NCI-H2081 (cell line): ENCODE measurements around the gene ATRAID.

ENCODE experiments used
- DNase-seq, 2 experiments: peaks; one replicate each; lab custom pipeline; 2025; lab: John Stamatoyannopoulos, UW

The ATRAID gene

DNA sequence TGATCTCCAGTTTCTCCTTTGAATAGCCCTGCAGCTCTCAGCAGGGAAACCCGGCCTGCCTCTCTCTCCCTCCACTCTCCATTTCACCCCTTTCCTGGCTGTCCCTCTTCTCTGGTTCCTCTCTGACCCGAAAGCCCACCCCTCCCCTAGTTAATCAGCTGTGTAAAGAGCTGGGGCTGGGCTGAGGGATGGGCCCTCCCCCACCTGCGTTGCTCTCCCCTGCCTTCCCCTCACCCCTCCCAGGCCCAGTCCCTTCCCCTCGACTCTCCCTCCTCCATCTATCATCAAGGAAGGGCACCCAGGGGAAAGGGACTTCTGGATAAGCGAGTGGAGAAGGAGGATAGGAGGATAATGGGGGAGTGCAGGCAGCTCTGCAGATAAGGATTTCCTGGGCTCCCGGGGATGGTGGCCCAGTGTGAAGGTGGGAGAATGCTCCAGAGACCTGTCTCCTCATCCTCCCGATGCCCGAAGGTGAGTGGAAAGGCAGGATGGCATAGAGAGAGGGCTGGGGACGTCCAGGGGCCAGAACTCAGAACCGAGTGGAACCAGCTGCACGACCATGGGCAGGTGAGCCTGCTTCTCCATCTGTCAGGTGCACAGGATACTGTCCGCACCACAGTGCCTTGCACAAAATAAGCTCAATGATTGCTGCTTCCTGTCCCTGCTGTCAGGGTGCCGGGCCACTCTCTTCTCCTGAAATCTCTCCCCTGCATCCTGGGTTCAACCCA is 39.0 kb downstream of the ATRAID start:
- DNase-seq = no peak

DNA sequence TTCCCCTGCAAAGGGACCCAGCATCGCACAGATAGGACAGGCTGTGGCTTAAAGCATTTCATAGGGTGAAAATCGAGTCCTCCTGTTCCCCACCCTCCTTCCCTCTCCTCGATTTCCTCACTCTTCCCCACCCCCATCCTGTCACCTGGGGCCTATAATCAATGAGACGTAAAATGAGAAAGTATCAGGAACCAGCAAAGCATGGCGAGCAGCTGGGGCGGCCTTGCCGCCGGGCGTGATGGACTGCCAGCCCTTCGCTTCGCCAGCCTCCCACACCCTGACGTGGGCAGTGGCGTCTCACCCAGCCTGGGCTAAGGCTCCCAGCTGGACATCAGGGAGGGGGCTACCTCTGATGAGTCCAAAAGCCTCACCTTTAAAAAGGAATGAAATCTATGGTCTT is 39.9 kb downstream of the ATRAID start:
- DNase-seq = no peak

DNA sequence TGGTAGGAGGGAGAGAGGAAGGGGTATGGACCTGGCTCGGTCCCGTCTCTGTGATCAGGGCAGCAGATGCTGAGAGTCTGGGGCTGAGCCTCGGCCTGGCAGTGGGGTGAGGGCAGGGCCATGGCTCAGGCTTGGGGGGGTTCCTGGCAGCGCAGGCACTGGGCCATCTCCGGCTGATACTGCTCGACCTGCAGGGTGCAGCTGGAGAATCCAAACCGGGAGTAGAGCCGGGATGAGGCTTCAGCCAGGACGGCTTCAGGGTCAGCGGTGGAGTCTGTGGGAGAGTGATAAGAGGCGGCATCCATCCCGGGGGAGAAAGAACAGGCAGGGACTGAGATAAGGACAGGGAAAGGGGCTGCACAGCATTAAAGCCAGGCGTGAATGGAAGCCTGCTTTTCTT is 43.3 kb downstream of the ATRAID start:
- DNase-seq = no peak

DNA sequence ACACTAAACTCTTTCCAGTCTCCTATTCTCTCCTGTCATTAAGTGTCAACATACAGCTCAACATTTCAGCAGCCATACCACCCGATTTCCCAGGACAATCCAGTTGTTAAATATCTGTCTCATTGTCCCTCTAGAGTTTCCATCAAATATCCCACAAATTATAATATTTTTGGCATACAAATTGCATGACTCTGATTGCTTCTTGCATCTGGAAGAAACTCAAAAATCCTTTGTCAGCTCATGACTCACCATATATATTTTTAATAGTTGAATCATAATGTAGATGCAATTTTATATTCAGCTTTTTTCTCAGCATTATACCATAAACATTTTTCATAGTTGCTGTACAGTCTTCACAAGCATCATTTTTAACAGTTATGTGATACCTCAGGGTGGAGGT is 43.8 kb downstream of the ATRAID start:
- DNase-seq = no peak

- no peak for DNase-seq
Observed at GRCh38 chr2:27256855-27257454, 45.1 kb downstream of the ATRAID start.

GRCh38 chr2:27258051-27258450 is 46.2 kb downstream of the ATRAID start:
- no peak for DNase-seq

- no peak for DNase-seq
Observed at GRCh38 chr2:27261241-27261925, 49.5 kb downstream of the ATRAID start.

GRCh38 chr2:27261926-27262298 is 50.1 kb downstream of the ATRAID start:
- no peak for DNase-seq

DNA sequence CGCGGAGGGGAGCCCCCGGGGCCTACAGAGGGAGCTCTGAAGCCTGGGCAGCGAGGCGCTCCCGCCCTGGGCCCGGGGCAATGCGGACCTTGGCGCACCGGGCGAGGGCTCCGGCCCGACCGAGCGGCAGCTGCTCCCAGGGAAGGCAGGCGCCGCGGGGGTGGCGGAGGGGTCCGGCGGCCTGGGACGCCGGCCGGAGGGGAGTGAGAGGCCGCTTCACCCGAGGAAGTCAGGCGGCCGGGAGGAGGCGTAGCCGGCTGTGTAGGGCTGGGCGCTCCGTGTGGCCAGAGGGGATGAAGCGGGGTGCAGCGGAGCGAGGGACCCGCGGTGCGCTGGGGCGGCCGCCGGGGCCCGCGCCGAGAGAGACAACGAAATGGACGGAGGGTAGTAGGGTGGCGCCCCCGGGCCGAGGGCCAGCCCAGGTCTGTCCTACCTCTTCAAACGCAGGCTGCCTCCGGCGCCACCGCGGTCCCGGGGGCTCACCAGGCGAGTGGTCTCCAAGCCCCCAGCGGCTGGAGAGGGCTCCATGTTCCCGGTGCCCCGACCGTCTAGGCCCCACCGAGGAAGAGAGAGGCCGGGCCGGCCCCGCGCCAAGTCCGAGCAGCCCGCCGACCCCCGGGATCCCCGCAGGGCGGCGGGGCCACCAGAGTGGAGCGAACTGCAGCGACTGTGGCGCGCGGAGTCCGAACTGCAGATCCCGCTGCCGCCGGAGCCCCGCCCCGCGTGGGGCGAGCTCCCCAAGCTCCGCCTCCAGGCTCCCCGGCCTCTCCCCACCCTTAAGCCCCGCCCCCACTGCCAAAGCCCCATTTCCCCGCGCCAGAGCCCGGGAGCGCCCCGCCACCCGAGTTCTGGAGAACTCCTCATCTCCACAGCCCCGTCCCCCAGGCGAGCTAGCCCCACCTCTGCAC is 50.8 kb downstream of the ATRAID start, which contains the start of gene SLC30A3:
TSS of gene SLC30A3 (minus strand) at position 669 of the 908 bp plus-strand sequence. CDS start at position 528, 141 bp downstream.
- no peak for DNase-seq

DNA sequence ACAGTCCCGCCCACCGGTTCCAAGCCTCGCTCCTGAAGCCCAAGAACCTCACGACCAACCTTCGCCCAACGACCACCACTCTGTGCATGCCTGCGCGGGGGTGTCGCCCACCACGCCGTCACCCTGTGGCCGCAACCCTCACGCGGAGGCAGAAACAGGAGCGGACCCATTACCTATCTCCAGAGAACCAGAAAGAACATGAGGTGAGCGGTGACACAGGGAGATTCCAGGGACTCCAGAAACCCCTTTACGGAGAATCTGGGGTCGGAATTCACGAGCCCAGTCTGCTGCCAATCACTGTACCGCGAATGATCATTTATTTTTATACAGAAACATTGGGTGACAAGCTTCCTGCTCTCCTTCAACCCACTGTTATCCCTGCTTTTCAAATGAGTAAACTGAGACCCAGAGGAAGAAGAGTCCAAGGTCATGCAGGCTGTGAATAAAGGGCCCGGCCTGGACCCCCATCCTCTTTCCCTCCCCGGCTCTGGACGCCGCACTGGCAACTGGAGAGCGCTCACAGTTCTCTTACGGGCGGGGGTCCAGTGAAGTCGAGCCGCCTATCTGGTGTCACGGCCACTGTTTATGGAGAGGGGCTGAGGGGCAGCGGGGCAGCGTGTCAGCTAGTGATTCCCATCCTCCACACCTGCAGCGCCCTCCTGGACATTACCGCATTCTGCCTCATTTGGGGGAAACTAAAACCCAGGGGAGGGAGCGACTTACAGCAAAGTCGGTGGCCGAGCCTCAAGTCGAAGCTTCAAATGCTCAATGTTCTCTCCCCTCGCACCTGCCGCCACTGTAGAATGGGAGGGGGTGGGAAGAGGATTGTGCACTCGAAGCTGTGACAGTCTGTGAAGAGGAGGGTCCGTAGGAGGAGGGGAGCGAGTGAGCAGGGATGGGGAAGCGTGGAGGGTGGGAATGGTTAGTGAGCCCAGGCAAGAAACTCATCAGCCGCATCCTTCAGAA is 51.7 kb downstream of the ATRAID start:
- no peak for DNase-seq

GRCh38 chr2:27264253-27264752 is 52.5 kb downstream of the ATRAID start:
- DNase-seq = peak; percentile 13 to 38

- peak; percentile 72 to 82 for DNase-seq
Observed at GRCh38 chr2:27264753-27265535, 53.1 kb downstream of the ATRAID start.

DNA sequence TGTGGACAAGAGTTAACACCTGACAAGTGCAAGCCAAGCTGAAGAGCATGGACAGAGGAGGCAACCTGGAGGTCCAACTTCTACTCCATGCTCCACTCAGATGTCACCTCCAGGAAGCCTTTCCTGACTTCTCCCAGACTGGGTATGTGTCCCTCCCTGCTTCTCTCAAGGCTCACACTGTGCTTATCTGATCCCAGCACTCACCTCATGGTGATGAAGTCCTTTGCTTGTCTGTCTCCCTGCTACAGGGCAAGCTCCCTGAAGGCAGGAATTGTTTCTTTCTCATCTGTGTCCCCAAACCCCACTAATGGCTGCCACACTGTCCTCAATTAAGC is 53.7 kb downstream of the ATRAID start:
- DNase-seq = no peak
